22Rv1 (cell line): ENCODE measurements around the gene MSRB1.

Source experiments
- CTCF ChIP-seq: fragments of 450-650 bp; IDR thresholded peaks from 2 replicates; pipeline ENCODE4 v1.5.1; 2017; ENCODE audit warnings: mild to moderate bottlenecking
- ZFX ChIP-seq: fragments of 450-650 bp; IDR thresholded peaks from 2 replicates; pipeline ENCODE4 v1.6.1; 2017; ENCODE audit warnings: antibody characterized with exemption, borderline replicate concordance

GRCh38 chr16:1990101-1990350 is 47.0 kb upstream of the MSRB1 start:
- TF ChIP-seq CTCF (no peak), ZFX (no peak)
